Measurements from ENCODE around the gene CLEC1B. TPM values are rescaled to one million over a fixed set of nuclear protein-coding genes. Genes with fewer than 3 reads are reported as not detected.

CLEC1B gene
- total RNA-seq, 4 donors from 2014 or later = not detected

- DNase-seq (ENCODE audit: low spot score in 2 of 2) = no peak
- Histone ChIP-seq H3K4me3 (no peak overlapping the region), H3K9me3 (no peaks in the 10 kb centered on the region), H3K27me3 (no peaks in the 10 kb centered on the region), H3K27ac (no peak overlapping the region), H3K36me3 (no peaks in the 10 kb centered on the region), H3K4me1 (no peaks in the 10 kb centered on the region)
- 71 to 77% methylated on average over 1 of the region's 1 CpG for WGBS, 2 donors
- TF ChIP-seq CTCF (IDR thresholded peaks at IDR 0.05) = no peak
- no peak for TF ChIP-seq POLR2A (IDR thresholded peaks at IDR 0.05)
- no peak for TF ChIP-seq EP300 (IDR thresholded peaks at IDR 0.05)
Observed at GRCh38 chr12:9973949-9974348, 25.0 kb downstream of the CLEC1B start.

GRCh38 chr12:9971181-9971580, 27.7 kb downstream of the CLEC1B start, which contains the start of gene CLEC12A:
Gene CLEC12A, plus strand, starts transcription at chr12:9971409. Its CDS starts 188 bp downstream, at chr12:9971597.
- H3K4me1 ChIP-seq = no peaks in the 10 kb centered on the region
- no peak within 1 kb of the TSS for H3K4me3 ChIP-seq
- no peak within 1 kb of the TSS for H3K27ac ChIP-seq
- TF ChIP-seq CTCF (IDR thresholded peaks at IDR 0.05) (no peak), EP300 (IDR thresholded peaks at IDR 0.05) (no peak), POLR2A (IDR thresholded peaks at IDR 0.05) (no peak)
- no peaks in the 10 kb centered on the region for H3K9me3 ChIP-seq
- no peak for DNase-seq (ENCODE audit: low spot score in 2 of 2)
- H3K27me3 ChIP-seq = no peaks in the 10 kb centered on the region
- WGBS, 2 donors = 80% methylated on average over 1 of the region's 1 CpG
- no peaks in the 10 kb centered on the region for H3K36me3 ChIP-seq

GRCh38 chr12:9969673-9970072, 29.2 kb downstream of the CLEC1B start:
- Histone ChIP-seq H3K36me3 (no peaks in the 10 kb centered on the region), H3K27ac (no peak overlapping the region), H3K4me1 (no peaks in the 10 kb centered on the region), H3K9me3 (no peaks in the 10 kb centered on the region), H3K27me3 (no peaks in the 10 kb centered on the region), H3K4me3 (no peak overlapping the region)
- no peak for DNase-seq (ENCODE audit: low spot score in 2 of 2)
- TF ChIP-seq POLR2A (IDR thresholded peaks at IDR 0.05) = no peak
- TF ChIP-seq CTCF (IDR thresholded peaks at IDR 0.05) = no peak
- TF ChIP-seq EP300 (IDR thresholded peaks at IDR 0.05) = no peak
- WGBS, 2 donors = 77 to 88% methylated on average over 2 of the region's 2 CpGs

- no peaks in the 10 kb centered on the region for H3K36me3 ChIP-seq
Observed at GRCh38 chr12:9961901-9962300, 37.0 kb downstream of the CLEC1B start.

GRCh38 chr12:9961106-9961505, 37.8 kb downstream of the CLEC1B start:
- WGBS, 2 donors = 79 to 85% methylated on average over 3 of the region's 3 CpGs
- Histone ChIP-seq H3K27me3 (no peaks in the 10 kb centered on the region), H3K36me3 (no peaks in the 10 kb centered on the region), H3K9me3 (no peaks in the 10 kb centered on the region), H3K27ac (no peak overlapping the region), H3K4me3 (no peak overlapping the region), H3K4me1 (no peaks in the 10 kb centered on the region)
- no peak for DNase-seq (ENCODE audit: low spot score in 2 of 2)
- no peak for TF ChIP-seq CTCF (IDR thresholded peaks at IDR 0.05)
- no peak for TF ChIP-seq EP300 (IDR thresholded peaks at IDR 0.05)
- TF ChIP-seq POLR2A (IDR thresholded peaks at IDR 0.05) = no peak

More at GRCh38 chr12:9961901-9962300, 37.0 kb downstream of the CLEC1B start:
- H3K27me3 ChIP-seq = no peaks in the 10 kb centered on the region
- WGBS, 2 donors = 76 to 82% methylated on average over 3 of the region's 3 CpGs
- no peaks in the 10 kb centered on the region for H3K9me3 ChIP-seq
- no peak for DNase-seq (ENCODE audit: low spot score in 2 of 2)
- H3K27ac ChIP-seq = no peak overlapping the region
- TF ChIP-seq EP300 (IDR thresholded peaks at IDR 0.05) (no peak), CTCF (IDR thresholded peaks at IDR 0.05) (no peak), POLR2A (IDR thresholded peaks at IDR 0.05) (no peak)
- H3K4me3 ChIP-seq = no peak overlapping the region
- H3K4me1 ChIP-seq = no peaks in the 10 kb centered on the region

All from tibial nerve (tissue), 4 donors.